ENCODE results near the gene HDAC4. TPM values are rescaled to one million over a fixed set of nuclear protein-coding genes. Genes with fewer than 3 reads are reported as not detected.

Gene HDAC4
- total and polyA plus RNA-seq, 2 of the 4 experiments (the other 2 are of a cell fraction): 4.1 to 7.2 TPM

DNA sequence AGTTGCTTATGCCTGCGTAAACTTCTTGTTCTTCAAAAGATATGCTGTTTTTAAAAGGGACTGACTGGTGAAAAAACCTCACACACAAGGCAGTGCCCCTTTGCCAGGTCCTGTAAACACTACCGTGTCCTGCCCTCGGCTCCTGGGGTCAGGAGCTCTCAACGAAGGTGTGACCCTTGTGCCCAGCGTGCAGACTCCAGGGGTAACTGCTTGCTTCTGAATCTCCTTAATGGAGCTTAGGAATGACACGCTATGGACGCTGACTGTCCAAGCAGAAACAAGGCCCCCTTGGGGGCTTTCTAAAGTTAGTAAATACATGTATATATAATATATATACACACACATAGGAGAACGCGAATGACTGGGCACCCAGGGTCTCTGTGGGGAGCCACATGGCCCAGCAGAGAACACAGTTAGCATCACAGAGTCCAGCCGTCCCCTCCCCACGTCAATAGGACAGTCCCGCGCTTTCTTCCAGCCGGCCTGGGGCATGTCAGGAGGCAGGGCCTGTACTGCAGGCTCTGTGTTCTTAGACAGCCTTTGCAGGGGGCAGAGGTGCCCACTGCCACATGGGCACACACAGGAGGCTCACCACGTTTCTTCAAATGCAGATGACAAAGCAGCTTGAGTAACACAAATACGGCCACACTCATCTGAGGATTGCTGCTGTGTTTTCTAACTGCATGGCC is 96.1 kb downstream of the HDAC4 start:
- Histone ChIP-seq H3K27ac (ENCODE audit: insufficient read depth, low read length) (no peak overlapping the region), H2BK120ac (ENCODE audit: low read depth, low read length) (no peak overlapping the region)
- CTCF ChIA-PET: no interaction called here

More for the DNA sequence above, 96.1 kb downstream of the HDAC4 start:
- no peak overlapping the region for H4K8ac ChIP-seq (ENCODE audit: low read depth in 2 of 2, low read length in 2 of 2)
- no peaks in the 10 kb centered on the region for H3K9me3 ChIP-seq (ENCODE audit: control insufficient read depth, insufficient read depth, low read length)
- ATAC-seq (ENCODE audit: low read depth) (no peak), DNase-seq (no peak)
- no peak overlapping the region for H3K4me3 ChIP-seq (ENCODE audit: insufficient read depth, low read depth, low read length)
- BruUV-seq (replicated peaks): no TSS peak
- H3K27me3 ChIP-seq (ENCODE audit: control insufficient read depth, insufficient read depth, low read length): no peaks in the 10 kb centered on the region
- no peak overlapping the region for H3K4ac ChIP-seq (ENCODE audit: low read depth, low read length)
- no peaks in the 10 kb centered on the region for H3K36me3 ChIP-seq (ENCODE audit: control insufficient read depth, insufficient read depth, low read length)
- no peak overlapping the region for H3K4me2 ChIP-seq (ENCODE audit: low read depth, low read length)
- H4K91ac ChIP-seq (ENCODE audit: insufficient read depth, low read depth, low read length): no peak overlapping the region
- H3K79me1 ChIP-seq (ENCODE audit: low read depth in 1 of 2, low read length in 2 of 2): peaks cover 48 to 61% of the 10 kb centered on the region in 2 experiments
- no peak overlapping the region for H2BK20ac ChIP-seq (ENCODE audit: low read depth, low read length)
- H3K9me1 ChIP-seq (ENCODE audit: insufficient read depth, low read length): peaks cover 22% of the 10 kb centered on the region
- H2AK9ac ChIP-seq (replicated peaks; ENCODE audit: low read depth, low read length, poor library complexity): no peak overlapping the region
- H3K4me1 ChIP-seq (ENCODE audit: control insufficient read depth, insufficient read depth, low read length): peaks cover 18% of the 10 kb centered on the region; the same call in 1 of the 2 replicates
- H3K14ac ChIP-seq (replicated peaks; ENCODE audit: low read depth, low read length): no peak overlapping the region
- POLR2A ChIA-PET (ENCODE audit: unreplicated experiment): no interaction called here
- no peak overlapping the region for H3K23ac ChIP-seq (ENCODE audit: low read depth, low read length)
- no peak overlapping the region for H2BK5ac ChIP-seq (ENCODE audit: low read depth, low read length, poor library complexity, severe bottlenecking)
- intact Hi-C loops (cut with micrococcal nuclease) (no loop called here), in situ Hi-C loops (cut with MboI; ENCODE audit: low sequenced_read_pairs) (no loop called here), dilution Hi-C loops (cut with HindIII; ENCODE audit: low sequenced_read_pairs, unreplicated experiment) (no loop called here)
- H4K5ac ChIP-seq (ENCODE audit: low read depth, low read length): no peak overlapping the region
- H3K18ac ChIP-seq (ENCODE audit: low read depth, low read length): no peak overlapping the region
- TF ChIP-seq FOS (IDR thresholded peaks at IDR 0.05; ENCODE audit: low read depth, low read length) (no peak), ELK1 (IDR thresholded peaks at IDR 0.05; ENCODE audit: borderline replicate concordance, low read depth, low read length) (no peak), MAFK (IDR thresholded peaks at IDR 0.05; ENCODE audit: low read depth, low read length) (no peak), MXI1 (IDR thresholded peaks at IDR 0.05; ENCODE audit: borderline replicate concordance, low read depth, low read length) (no peak), NFE2L2 (IDR thresholded peaks at IDR 0.05; ENCODE audit: low read depth, low read length) (no peak), POLR2A (IDR thresholded peaks at IDR 0.05; ENCODE audit: low read depth, low read length) (no peak), CHD1 (IDR thresholded peaks at IDR 0.05; ENCODE audit: low read depth, low read length) (no peak), RAD21 (IDR thresholded peaks at IDR 0.05; ENCODE audit: low read length) (no peak), RCOR1 (IDR thresholded peaks at IDR 0.05; ENCODE audit: insufficient replicate concordance, low read length) (no peak), MAZ (IDR thresholded peaks at IDR 0.05; ENCODE audit: borderline replicate concordance, low read depth, low read length) (no peak), CEBPB (IDR thresholded peaks at IDR 0.05; ENCODE audit: low read depth, low read length) (no peak), BHLHE40 (IDR thresholded peaks at IDR 0.05; ENCODE audit: low read depth, low read length) (no peak), SMC3 (IDR thresholded peaks at IDR 0.05; ENCODE audit: low read depth, low read length) (no peak), RFX5 (IDR thresholded peaks at IDR 0.05; ENCODE audit: low read depth, low read length) (no peak)
- TF ChIP-seq, protein P1, sequence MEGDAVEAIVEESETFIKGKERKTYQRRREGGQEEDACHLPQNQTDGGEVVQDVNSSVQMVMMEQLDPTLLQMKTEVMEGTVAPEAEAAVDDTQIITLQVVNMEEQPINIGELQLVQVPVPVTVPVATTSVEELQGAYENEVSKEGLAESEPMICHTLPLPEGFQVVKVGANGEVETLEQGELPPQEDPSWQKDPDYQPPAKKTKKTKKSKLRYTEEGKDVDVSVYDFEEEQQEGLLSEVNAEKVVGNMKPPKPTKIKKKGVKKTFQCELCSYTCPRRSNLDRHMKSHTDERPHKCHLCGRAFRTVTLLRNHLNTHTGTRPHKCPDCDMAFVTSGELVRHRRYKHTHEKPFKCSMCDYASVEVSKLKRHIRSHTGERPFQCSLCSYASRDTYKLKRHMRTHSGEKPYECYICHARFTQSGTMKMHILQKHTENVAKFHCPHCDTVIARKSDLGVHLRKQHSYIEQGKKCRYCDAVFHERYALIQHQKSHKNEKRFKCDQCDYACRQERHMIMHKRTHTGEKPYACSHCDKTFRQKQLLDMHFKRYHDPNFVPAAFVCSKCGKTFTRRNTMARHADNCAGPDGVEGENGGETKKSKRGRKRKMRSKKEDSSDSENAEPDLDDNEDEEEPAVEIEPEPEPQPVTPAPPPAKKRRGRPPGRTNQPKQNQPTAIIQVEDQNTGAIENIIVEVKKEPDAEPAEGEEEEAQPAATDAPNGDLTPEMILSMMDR (conservative IDR thresholded peaks at IDR 0.05; ENCODE audit: low read depth, low read length): no peak
- TF ChIP-seq, protein P2, sequence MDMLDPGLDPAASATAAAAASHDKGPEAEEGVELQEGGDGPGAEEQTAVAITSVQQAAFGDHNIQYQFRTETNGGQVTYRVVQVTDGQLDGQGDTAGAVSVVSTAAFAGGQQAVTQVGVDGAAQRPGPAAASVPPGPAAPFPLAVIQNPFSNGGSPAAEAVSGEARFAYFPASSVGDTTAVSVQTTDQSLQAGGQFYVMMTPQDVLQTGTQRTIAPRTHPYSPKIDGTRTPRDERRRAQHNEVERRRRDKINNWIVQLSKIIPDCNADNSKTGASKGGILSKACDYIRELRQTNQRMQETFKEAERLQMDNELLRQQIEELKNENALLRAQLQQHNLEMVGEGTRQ (IDR thresholded peaks at IDR 0.05; ENCODE audit: low read depth, low read length): no peak
- H3K9ac ChIP-seq (ENCODE audit: low read depth, low read length): no peak overlapping the region
- no peak overlapping the region for H3K56ac ChIP-seq (ENCODE audit: extremely low read depth, insufficient read depth, low read length)
- WGBS, 2 experiments (ENCODE audit: extremely low coverage in 2 of 2, insufficient read length in 1 of 2): 86% methylated on average over 4 of the region's 16 CpGs; no CpG with 5 or more reads in 1 of the 2 experiments
- H2AFZ ChIP-seq (replicated peaks; ENCODE audit: low read length, poor library complexity): no peak overlapping the region
- no peak overlapping the region for H2BK15ac ChIP-seq (ENCODE audit: low read depth, low read length)
- peaks cover 7% of the 10 kb centered on the region; the same call in 1 of the 2 replicates for H4K20me1 ChIP-seq (ENCODE audit: insufficient read depth, low read length)
- no peak overlapping the region; the same call in 1 of the 2 replicates for H2AK5ac ChIP-seq (ENCODE audit: low read depth, low read length)

Measured in IMR-90 (cell line).